Activated naive CD4-positive, alpha-beta T cell treated with anti-CD3 and anti-CD28 coated beads, Interleukin-2, amount 10 ng/mL, durations not matched to agents 7 days and 5 days (primary cell): ENCODE data around the gene SLC12A8.

ENCODE experiments used
- CTCF ChIA-PET: fragments of 350-600 bp; sonication (Branson Sonifier 250); formaldehyde crosslinking; loops from one replicate; lab custom pipeline; 2021; ENCODE audit warnings: antibody characterized with exemption; lab: Charles Lee
- DNase-seq: peaks from one replicate; pipeline ENCODE4 v3.0.0-alpha.2; 2020
- H3K27ac Mint-ChIP-seq: one replicate; pipeline ENCODE4 v1.8.0; 2021; ENCODE audit warnings: mild to moderate bottlenecking, moderate library complexity, mixed read lengths
- H3K27me3 Mint-ChIP-seq: one replicate; pipeline ENCODE4 v1.8.0; 2021; ENCODE audit warnings: mild to moderate bottlenecking, mixed read lengths
- H3K36me3 Mint-ChIP-seq: one replicate; pipeline ENCODE4 v1.8.0; 2021; ENCODE audit warnings: mixed read lengths
- H3K4me1 Mint-ChIP-seq: one replicate; pipeline ENCODE4 v1.8.0; 2021; ENCODE audit warnings: mixed read lengths
- H3K4me3 Mint-ChIP-seq: one replicate; pipeline ENCODE4 v1.8.0; 2021; ENCODE audit warnings: mild to moderate bottlenecking, moderate library complexity, mixed read lengths
- H3K9me3 Mint-ChIP-seq: one replicate; pipeline ENCODE4 v1.8.0; 2021; ENCODE audit warnings: mixed read lengths

The SLC12A8 gene

DNA sequence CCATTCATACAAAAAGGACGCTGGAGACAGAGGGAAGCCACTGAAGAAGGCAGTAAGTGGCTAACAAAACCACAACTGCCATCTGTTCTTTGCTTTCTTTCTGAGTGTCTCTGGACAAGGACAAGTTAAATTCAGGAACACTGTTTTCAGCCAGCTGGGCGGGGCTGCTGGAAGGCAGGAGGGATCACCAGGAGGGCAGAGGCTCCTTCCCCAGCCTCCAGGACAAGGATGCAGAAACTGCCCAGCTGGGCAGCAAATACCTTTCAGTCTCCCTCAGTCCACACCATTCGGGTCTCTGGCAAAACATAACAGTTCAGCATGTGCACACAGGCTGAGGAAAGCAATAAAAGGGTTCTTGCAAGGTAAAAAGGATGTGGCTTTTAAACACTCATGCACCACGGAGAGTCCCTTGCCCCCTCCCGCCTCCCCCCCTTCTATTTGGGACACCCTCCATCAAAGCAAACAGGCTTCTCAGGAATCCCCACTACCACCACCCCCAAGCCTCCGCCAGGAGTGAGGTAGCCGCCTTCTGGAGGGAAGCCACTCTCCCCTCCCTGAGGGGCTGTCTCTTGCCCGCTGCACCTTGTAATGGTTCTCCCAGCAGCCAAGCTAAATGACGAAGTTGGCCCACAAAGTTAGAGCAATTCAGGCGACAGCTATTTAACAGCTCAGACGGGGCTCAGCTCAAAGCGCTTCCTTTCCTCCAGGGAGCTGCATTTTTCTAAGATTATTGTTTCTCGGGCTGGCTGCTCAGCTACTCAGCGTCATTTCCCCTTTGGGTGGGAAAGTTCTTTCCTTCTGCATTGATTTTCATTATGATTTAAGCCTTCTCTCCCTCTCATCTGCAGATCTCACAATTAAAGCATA is 160.6 kb downstream of the SLC12A8 start:
- H3K27me3 Mint-ChIP-seq = peaks cover 16% of the 10 kb centered on the region
- peaks cover 65% of the 10 kb centered on the region for H3K4me1 Mint-ChIP-seq
- H3K4me3 Mint-ChIP-seq = peak overlapping the region; percentile 97
- H3K27ac Mint-ChIP-seq = peak overlapping the region; percentile 85
- peaks cover 39% of the 10 kb centered on the region for H3K36me3 Mint-ChIP-seq
- CTCF ChIA-PET = interaction anchor here (1.0 to 1.4 kb wide), 3 partner anchors 57 to 534 kb away, joined by 3 to 5 read pairs (median 3); no protein-coding TSS in a partner anchor
- DNase-seq = peak; percentile 80
- H3K9me3 Mint-ChIP-seq = no peaks in the 10 kb centered on the region

GRCh38 chr3:125051205-125051604 is 161.3 kb downstream of the SLC12A8 start:
- peaks cover 12% of the 10 kb centered on the region for H3K27me3 Mint-ChIP-seq
- no peak for DNase-seq
- peak overlapping the region; percentile 97 for H3K4me3 Mint-ChIP-seq
- peak overlapping the region; percentile 85 for H3K27ac Mint-ChIP-seq
- peaks cover 60% of the 10 kb centered on the region for H3K4me1 Mint-ChIP-seq
- CTCF ChIA-PET = no interaction called here
- no peaks in the 10 kb centered on the region for H3K9me3 Mint-ChIP-seq
- H3K36me3 Mint-ChIP-seq = peaks cover 39% of the 10 kb centered on the region

DNA sequence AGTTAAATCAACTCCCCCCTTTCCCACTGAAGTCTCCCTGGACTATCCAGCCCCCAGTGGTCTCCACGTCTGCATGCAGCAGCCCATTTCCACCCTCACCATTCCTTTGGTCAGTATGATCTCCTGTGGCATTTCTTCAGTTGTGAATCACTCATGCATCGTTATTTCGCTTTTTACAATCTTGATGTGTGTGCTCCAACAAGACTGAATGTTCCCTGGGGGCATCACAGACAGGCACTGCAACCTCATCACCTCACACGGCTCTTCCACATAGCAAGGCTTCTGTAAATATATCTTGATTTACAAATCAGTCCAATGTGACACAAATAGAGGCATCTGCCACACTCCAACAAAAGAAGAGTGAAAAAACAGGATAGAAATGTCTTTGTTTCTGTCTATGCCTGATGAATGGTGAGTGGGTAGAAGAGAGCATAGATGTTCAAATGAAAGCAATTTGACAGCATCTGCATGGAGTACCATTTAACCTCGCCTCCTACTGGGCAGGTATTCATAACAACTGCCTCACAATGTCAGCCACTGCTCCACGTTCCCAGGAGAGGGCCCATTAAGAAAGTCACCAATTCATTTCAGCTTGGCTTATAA is 162.0 kb downstream of the SLC12A8 start:
- H3K4me3 Mint-ChIP-seq = no peak overlapping the region
- CTCF ChIA-PET = no interaction called here
- H3K27me3 Mint-ChIP-seq = peaks cover 11% of the 10 kb centered on the region
- H3K4me1 Mint-ChIP-seq = peaks cover 59% of the 10 kb centered on the region
- DNase-seq = no peak
- H3K27ac Mint-ChIP-seq = no peak overlapping the region
- H3K36me3 Mint-ChIP-seq = peaks cover 39% of the 10 kb centered on the region
- H3K9me3 Mint-ChIP-seq = no peaks in the 10 kb centered on the region

DNA sequence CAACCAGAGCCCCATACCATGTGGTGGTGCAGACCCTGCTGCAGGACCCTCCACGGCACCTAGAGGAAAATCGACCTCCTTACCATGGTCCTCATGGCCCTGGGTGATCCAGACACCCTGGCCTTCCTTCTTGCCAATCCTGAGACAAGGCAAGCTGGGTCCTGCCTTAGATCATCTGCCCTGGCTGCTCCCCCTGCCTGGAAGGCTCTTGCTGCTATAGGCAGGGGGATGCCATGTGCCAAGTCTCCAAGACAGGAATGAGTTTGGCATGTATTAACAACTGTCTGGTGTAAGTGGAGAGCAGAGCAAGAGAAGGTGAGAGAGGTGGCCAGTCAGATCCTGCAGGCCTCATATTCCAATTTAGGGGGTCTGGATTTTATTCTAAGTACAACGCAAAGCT is 164.3 kb downstream of the SLC12A8 start:
- DNase-seq = no peak
- Mint-ChIP-seq H3K4me1 (peaks cover 42% of the 10 kb centered on the region), H3K9me3 (no peaks in the 10 kb centered on the region), H3K4me3 (no peak overlapping the region), H3K27ac (no peak overlapping the region), H3K36me3 (peaks cover 27% of the 10 kb centered on the region), H3K27me3 (peaks cover 11% of the 10 kb centered on the region)
- CTCF ChIA-PET = interaction anchor here (0.5 kb wide), 1 partner anchor 304 kb away, joined by 3 read pairs; no protein-coding TSS in a partner anchor

DNA sequence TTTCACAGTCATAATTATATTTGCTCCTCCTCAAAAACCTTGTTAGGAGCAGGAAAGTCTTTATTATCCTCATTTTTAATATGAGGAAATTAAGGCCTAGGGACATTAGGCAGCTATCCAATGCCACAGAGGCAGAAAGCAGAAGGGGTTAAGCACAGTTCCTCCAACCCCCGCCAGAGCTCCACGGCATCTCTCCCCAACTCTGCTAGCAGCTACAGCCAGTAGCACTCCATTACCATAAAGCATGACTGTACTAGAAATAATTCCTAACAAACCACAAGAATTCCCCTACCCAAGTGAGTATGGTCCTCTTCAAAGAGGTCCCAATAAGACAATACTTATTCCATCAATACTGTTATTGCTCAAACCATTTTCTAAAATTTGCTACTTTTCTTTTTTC is 166.6 kb downstream of the SLC12A8 start:
- Mint-ChIP-seq H3K4me3 (no peak overlapping the region), H3K4me1 (peaks cover 19% of the 10 kb centered on the region), H3K27ac (no peak overlapping the region), H3K9me3 (no peaks in the 10 kb centered on the region), H3K27me3 (peaks cover 11% of the 10 kb centered on the region), H3K36me3 (peaks cover 36% of the 10 kb centered on the region)
- CTCF ChIA-PET = no interaction called here
- DNase-seq = no peak

DNA sequence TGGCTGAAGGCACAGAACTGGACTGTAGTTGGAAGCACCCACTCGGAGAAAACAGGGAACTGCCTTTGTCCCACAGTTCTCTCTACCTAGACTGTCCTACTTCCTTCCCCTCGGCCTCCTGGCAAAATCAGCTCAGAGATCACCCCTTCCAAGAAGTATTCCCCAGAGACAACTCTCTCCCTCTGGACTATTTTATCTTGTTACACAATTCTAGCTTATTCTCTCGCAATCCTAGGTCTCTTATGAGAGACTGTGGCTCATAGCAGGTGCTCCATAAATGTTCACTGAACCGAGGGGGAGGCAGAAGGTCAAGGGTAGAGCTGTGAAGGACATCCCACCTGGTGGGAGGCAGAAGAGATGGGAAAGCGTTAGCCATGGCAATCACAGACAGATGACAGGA is 167.4 kb downstream of the SLC12A8 start:
- Mint-ChIP-seq H3K4me1 (peaks cover 12% of the 10 kb centered on the region), H3K9me3 (no peaks in the 10 kb centered on the region), H3K36me3 (peaks cover 29% of the 10 kb centered on the region), H3K27ac (no peak overlapping the region), H3K27me3 (peaks cover 5% of the 10 kb centered on the region), H3K4me3 (no peak overlapping the region)
- DNase-seq = no peak
- CTCF ChIA-PET = no interaction called here

- CTCF ChIA-PET = no interaction called here
- no peak overlapping the region for H3K27ac Mint-ChIP-seq
- peaks cover 29% of the 10 kb centered on the region for H3K36me3 Mint-ChIP-seq
- H3K27me3 Mint-ChIP-seq = no peaks in the 10 kb centered on the region
- H3K4me3 Mint-ChIP-seq = no peak overlapping the region
- peaks cover 9% of the 10 kb centered on the region for H3K4me1 Mint-ChIP-seq
- no peaks in the 10 kb centered on the region for H3K9me3 Mint-ChIP-seq
- no peak for DNase-seq
Measured at GRCh38 chr3:125043599-125044151, 168.9 kb downstream of the SLC12A8 start.

DNA sequence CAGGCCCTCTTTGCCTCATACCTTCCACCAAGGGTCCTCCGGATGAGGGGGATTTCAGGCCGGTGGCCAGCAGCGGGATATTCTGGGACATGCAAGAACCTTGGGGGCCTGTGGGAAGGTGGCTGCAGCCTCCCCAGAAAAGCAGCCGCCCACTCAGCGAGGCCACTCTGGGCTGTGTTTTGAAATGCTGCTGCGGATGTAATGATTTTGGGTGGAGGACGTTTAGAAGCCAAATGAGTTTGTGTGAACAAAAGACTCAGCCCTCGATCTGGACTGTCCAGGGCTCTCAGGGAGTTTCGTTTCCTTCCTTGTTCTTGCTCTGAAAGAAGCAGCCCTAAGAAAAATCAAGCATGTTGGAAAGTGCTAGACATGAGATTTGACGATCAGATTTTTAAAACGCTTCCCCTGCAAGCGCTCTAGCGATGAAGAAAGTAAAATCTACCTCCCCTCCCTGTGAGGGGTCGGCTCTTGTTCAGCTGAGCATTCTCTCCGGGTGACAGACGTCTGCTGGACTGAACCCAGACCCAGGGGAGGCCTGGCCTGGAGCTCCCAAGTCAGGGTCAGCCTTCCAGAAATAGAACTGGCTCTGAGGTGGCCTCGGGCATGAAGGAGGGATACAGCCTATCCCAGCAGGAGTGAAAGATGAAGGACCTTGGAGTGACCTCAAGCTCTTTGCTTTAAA is 169.7 kb downstream of the SLC12A8 start:
- Mint-ChIP-seq H3K27me3 (no peaks in the 10 kb centered on the region), H3K36me3 (peaks cover 25% of the 10 kb centered on the region), H3K4me1 (peaks cover 5% of the 10 kb centered on the region), H3K4me3 (no peak overlapping the region), H3K27ac (no peak overlapping the region), H3K9me3 (peaks cover under 1% of the 10 kb centered on the region)
- no peak for DNase-seq
- CTCF ChIA-PET = no interaction called here

DNA sequence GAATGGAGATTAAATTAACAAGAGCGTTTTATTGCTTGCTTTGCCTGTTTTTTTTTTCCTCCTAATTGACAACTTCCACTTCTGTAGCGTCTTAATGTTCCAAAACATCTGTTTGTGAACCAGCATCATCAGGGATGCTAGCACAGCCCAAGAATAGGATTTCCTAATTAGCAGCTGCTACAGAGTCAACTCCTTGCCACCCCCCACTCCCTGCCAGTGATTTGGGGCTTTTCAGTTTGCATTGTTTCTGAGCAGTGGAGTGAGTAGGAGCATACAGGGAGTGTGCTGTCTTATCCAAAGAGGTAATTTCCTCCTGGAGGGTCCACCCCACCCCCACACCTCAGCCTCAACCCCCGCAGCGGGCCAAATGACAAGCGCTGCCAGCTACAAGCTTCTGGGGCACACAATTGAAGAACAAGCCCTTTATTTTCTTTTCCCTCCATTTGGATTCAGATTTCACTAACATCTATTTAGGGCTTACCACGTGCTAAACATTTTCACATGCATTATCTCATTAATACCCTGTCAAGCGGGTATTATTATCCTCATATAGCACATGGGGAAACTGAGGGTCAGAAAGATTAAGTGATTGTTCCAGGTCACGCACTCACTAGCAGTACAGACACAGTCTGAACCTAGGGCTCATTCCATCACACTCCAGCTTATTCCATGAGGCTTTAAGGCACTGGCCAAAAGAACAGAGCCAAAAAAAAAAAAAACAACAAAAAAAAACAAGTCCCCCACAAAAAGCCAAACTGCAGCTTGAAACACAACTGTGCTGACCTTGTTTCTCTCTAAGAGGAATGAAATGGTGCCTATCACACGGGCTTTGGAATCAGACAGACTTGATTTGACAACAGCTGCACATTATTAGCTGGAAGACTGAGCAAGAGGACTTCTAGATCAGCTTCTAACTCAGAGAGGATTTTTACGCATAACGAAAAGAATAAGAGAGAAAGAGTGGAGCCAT is 173.1 kb downstream of the SLC12A8 start:
- Mint-ChIP-seq H3K4me3 (no peak overlapping the region), H3K36me3 (peaks cover 46% of the 10 kb centered on the region), H3K4me1 (peaks cover 10% of the 10 kb centered on the region), H3K27ac (no peak overlapping the region), H3K9me3 (peaks cover 20% of the 10 kb centered on the region), H3K27me3 (no peaks in the 10 kb centered on the region)
- DNase-seq = no peak
- CTCF ChIA-PET = no interaction called here

DNA sequence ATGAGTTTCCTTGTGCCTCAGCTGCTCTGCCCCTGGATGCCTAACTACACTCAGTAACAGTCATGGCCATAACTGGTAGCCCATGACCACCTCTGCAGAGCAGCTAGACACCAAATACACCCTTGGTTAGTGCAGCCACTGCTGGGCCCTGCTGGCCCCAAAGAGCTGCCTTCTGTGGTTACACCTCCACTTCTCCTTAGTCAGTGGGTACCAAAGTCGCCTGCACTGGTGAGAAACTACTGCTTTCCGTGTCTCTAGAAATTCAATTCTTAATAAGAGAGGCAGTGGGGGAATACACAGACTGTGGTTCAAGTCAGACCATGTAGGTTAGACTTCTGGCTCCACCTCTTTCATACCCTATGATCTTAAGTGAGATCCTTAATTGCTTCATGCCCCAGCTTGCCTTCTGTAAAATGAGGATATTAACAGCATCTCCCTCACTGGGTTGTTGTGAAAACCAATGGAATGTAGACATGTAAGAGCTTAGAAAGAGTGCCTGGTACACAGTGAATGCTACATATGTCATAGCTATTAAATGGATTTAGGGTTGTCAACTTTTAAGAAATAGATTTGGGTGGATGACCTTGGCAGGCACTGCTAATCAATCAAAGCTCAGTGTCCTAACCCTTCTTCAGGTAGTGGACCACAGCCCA is 174.9 kb downstream of the SLC12A8 start:
- peaks cover 27% of the 10 kb centered on the region for H3K9me3 Mint-ChIP-seq
- DNase-seq = no peak
- no peak overlapping the region for H3K27ac Mint-ChIP-seq
- CTCF ChIA-PET = interaction anchor here (1.1 kb wide), 1 partner anchor 113 kb away, joined by 3 read pairs; no protein-coding TSS in a partner anchor
- no peaks in the 10 kb centered on the region for H3K27me3 Mint-ChIP-seq
- no peak overlapping the region for H3K4me3 Mint-ChIP-seq
- H3K36me3 Mint-ChIP-seq = peaks cover 51% of the 10 kb centered on the region
- peaks cover 18% of the 10 kb centered on the region for H3K4me1 Mint-ChIP-seq

- Mint-ChIP-seq H3K4me3 (no peak overlapping the region), H3K27ac (peak overlapping the region; percentile 3), H3K9me3 (peaks cover 27% of the 10 kb centered on the region), H3K4me1 (peaks cover 28% of the 10 kb centered on the region), H3K27me3 (no peaks in the 10 kb centered on the region), H3K36me3 (peaks cover 57% of the 10 kb centered on the region)
- CTCF ChIA-PET = no interaction called here
- DNase-seq = no peak
Measured at GRCh38 chr3:125035217-125035616, 177.3 kb downstream of the SLC12A8 start.

DNA sequence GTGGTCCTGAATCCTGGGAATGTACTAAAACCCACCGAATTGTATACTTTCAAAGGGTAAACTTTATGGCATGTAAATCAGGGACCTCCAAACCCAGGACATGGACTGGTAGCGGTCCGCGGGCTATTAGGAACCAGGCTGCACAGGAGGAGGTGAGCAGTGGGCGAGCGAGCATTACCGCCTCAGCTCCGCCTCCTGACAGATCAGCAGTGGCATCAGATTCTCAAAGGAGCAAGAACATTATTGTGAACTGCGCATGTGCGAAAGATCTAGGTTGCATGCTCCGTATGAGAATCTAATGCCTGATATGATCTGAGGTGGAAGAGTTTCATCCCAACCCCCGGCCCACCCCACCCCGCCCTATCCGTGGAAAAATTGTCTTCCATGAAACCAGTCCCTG is 178.9 kb downstream of the SLC12A8 start:
- CTCF ChIA-PET = no interaction called here
- no peak overlapping the region for H3K4me3 Mint-ChIP-seq
- H3K27me3 Mint-ChIP-seq = no peaks in the 10 kb centered on the region
- no peak for DNase-seq
- peaks cover 27% of the 10 kb centered on the region for H3K9me3 Mint-ChIP-seq
- H3K36me3 Mint-ChIP-seq = peaks cover 61% of the 10 kb centered on the region
- no peak overlapping the region for H3K27ac Mint-ChIP-seq
- H3K4me1 Mint-ChIP-seq = peaks cover 31% of the 10 kb centered on the region

- H3K9me3 Mint-ChIP-seq = peaks cover 27% of the 10 kb centered on the region
- peaks cover 36% of the 10 kb centered on the region for H3K4me1 Mint-ChIP-seq
- H3K27ac Mint-ChIP-seq = no peak overlapping the region
- no peaks in the 10 kb centered on the region for H3K27me3 Mint-ChIP-seq
- CTCF ChIA-PET = no interaction called here
- no peak for DNase-seq
- peaks cover 65% of the 10 kb centered on the region for H3K36me3 Mint-ChIP-seq
- no peak overlapping the region for H3K4me3 Mint-ChIP-seq
Measured at GRCh38 chr3:125033135-125033534, 179.4 kb downstream of the SLC12A8 start.
